Measurements from ENCODE around the gene ABHD13.

Gene ABHD13

DNA sequence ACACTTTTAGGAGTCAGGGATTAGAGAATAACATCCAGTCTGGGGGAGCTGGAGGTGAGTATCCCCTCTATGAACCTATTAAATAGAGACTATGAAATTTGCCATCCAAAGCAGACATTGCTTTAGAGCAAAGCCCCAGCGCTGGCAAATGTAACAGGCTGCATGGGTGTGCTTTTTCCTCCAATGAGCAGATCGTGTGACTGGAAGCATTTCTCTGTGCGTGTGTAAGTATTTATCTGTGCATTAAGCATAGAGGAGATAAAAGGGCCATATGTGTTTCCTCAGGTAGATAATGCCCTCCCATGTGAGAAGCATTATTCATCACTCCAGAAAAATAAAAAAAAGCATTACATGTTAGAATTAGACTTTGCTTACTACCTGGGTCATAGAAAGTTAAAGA is 52.2 kb downstream of the ABHD13 start:
- no peak for TF ChIP-seq CEBPB (IDR thresholded peaks at IDR 0.05)
- no peak for TF ChIP-seq EGR1 (IDR thresholded peaks at IDR 0.05)
- TF ChIP-seq EP300 (IDR thresholded peaks at IDR 0.05; ENCODE audit: borderline replicate concordance), result no peak
- no peak for TF ChIP-seq TCF12 (IDR thresholded peaks at IDR 0.05; ENCODE audit: low read depth)
- TF ChIP-seq, protein P1, sequence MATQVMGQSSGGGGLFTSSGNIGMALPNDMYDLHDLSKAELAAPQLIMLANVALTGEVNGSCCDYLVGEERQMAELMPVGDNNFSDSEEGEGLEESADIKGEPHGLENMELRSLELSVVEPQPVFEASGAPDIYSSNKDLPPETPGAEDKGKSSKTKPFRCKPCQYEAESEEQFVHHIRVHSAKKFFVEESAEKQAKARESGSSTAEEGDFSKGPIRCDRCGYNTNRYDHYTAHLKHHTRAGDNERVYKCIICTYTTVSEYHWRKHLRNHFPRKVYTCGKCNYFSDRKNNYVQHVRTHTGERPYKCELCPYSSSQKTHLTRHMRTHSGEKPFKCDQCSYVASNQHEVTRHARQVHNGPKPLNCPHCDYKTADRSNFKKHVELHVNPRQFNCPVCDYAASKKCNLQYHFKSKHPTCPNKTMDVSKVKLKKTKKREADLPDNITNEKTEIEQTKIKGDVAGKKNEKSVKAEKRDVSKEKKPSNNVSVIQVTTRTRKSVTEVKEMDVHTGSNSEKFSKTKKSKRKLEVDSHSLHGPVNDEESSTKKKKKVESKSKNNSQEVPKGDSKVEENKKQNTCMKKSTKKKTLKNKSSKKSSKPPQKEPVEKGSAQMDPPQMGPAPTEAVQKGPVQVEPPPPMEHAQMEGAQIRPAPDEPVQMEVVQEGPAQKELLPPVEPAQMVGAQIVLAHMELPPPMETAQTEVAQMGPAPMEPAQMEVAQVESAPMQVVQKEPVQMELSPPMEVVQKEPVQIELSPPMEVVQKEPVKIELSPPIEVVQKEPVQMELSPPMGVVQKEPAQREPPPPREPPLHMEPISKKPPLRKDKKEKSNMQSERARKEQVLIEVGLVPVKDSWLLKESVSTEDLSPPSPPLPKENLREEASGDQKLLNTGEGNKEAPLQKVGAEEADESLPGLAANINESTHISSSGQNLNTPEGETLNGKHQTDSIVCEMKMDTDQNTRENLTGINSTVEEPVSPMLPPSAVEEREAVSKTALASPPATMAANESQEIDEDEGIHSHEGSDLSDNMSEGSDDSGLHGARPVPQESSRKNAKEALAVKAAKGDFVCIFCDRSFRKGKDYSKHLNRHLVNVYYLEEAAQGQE (IDR thresholded peaks at IDR 0.05; ENCODE audit: low read depth), result no peak
- no peak for TF ChIP-seq ZBTB7A (IDR thresholded peaks at IDR 0.05; ENCODE audit: low read depth)
- TF ChIP-seq, protein P2, sequence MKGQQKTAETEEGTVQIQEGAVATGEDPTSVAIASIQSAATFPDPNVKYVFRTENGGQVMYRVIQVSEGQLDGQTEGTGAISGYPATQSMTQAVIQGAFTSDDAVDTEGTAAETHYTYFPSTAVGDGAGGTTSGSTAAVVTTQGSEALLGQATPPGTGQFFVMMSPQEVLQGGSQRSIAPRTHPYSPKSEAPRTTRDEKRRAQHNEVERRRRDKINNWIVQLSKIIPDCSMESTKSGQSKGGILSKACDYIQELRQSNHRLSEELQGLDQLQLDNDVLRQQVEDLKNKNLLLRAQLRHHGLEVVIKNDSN (IDR thresholded peaks at IDR 0.05), result no peak
- no peak for TF ChIP-seq TAF1 (IDR thresholded peaks at IDR 0.05; ENCODE audit: low read depth)
- no peak for TF ChIP-seq NFIC (IDR thresholded peaks at IDR 0.05)
- TF ChIP-seq YY1 (IDR thresholded peaks at IDR 0.05; ENCODE audit: low read depth), result no peak
- TF ChIP-seq TEAD4 (IDR thresholded peaks at IDR 0.05), result no peak
- no peak for TF ChIP-seq RAD21 (IDR thresholded peaks at IDR 0.05; ENCODE audit: low read depth)
- no peak for TF ChIP-seq FOXM1 (IDR thresholded peaks at IDR 0.05; ENCODE audit: borderline replicate concordance, low read depth)
- TF ChIP-seq MAX (IDR thresholded peaks at IDR 0.05), result no peak
- TF ChIP-seq CREB1 (IDR thresholded peaks at IDR 0.05; ENCODE audit: low read depth), result no peak

DNA sequence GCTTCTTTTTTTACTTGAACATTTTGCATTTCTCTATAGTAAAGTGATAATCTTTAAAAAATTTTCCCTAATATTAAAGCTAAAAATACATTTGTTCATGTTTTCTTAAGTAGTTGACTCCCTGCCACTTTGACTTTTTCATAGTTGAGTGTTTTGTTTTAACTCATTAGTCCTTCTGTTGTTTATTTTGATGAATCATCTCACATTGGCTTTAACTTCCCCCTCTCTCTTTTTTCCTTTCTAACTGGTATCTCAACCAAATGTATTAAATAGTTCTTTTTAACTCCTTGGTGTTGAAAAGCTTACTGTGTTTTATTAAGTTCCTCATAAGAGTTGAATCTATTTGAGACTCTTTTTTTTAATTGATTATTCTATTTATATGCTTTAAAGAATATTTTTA is 54.1 kb downstream of the ABHD13 start:
- TF ChIP-seq TAF1 (IDR thresholded peaks at IDR 0.05; ENCODE audit: low read depth) (no peak), TCF12 (IDR thresholded peaks at IDR 0.05; ENCODE audit: low read depth) (no peak), EP300 (IDR thresholded peaks at IDR 0.05; ENCODE audit: borderline replicate concordance) (no peak), YY1 (IDR thresholded peaks at IDR 0.05; ENCODE audit: low read depth) (no peak), CEBPB (IDR thresholded peaks at IDR 0.05) (no peak), RAD21 (IDR thresholded peaks at IDR 0.05; ENCODE audit: low read depth) (no peak), EGR1 (IDR thresholded peaks at IDR 0.05) (no peak), NFIC (IDR thresholded peaks at IDR 0.05) (no peak), MAX (IDR thresholded peaks at IDR 0.05) (no peak), ZBTB7A (IDR thresholded peaks at IDR 0.05; ENCODE audit: low read depth) (no peak), TEAD4 (IDR thresholded peaks at IDR 0.05) (no peak), FOXM1 (IDR thresholded peaks at IDR 0.05; ENCODE audit: borderline replicate concordance, low read depth) (no peak), CREB1 (IDR thresholded peaks at IDR 0.05; ENCODE audit: low read depth) (no peak)
- TF ChIP-seq, protein P1 (IDR thresholded peaks at IDR 0.05; ENCODE audit: low read depth), result no peak
- TF ChIP-seq, protein P2 (IDR thresholded peaks at IDR 0.05), result no peak

- TF ChIP-seq FOXM1 (IDR thresholded peaks at IDR 0.05; ENCODE audit: borderline replicate concordance, low read depth) (no peak), TAF1 (IDR thresholded peaks at IDR 0.05; ENCODE audit: low read depth) (no peak), YY1 (IDR thresholded peaks at IDR 0.05; ENCODE audit: low read depth) (no peak), ZBTB7A (IDR thresholded peaks at IDR 0.05; ENCODE audit: low read depth) (no peak), MAX (IDR thresholded peaks at IDR 0.05) (no peak), CREB1 (IDR thresholded peaks at IDR 0.05; ENCODE audit: low read depth) (no peak), CEBPB (IDR thresholded peaks at IDR 0.05) (no peak), TEAD4 (IDR thresholded peaks at IDR 0.05) (no peak), NFIC (IDR thresholded peaks at IDR 0.05) (no peak), EP300 (IDR thresholded peaks at IDR 0.05; ENCODE audit: borderline replicate concordance) (no peak), RAD21 (IDR thresholded peaks at IDR 0.05; ENCODE audit: low read depth) (no peak), TCF12 (IDR thresholded peaks at IDR 0.05; ENCODE audit: low read depth) (no peak), EGR1 (IDR thresholded peaks at IDR 0.05) (no peak)
These were observed 55.4 kb downstream of the ABHD13 start for GRCh38 chr13:108273429-108274118.

- no peak for TF ChIP-seq CEBPB (IDR thresholded peaks at IDR 0.05)
- TF ChIP-seq, protein P2 (IDR thresholded peaks at IDR 0.05), result no peak
- no peak for TF ChIP-seq ZBTB7A (IDR thresholded peaks at IDR 0.05; ENCODE audit: low read depth)
These were observed 56.5 kb downstream of the ABHD13 start for GRCh38 chr13:108274718-108275117.

- TF ChIP-seq NFIC (IDR thresholded peaks at IDR 0.05), result no peak
- no peak for TF ChIP-seq EP300 (IDR thresholded peaks at IDR 0.05; ENCODE audit: borderline replicate concordance)
- TF ChIP-seq, protein P2 (IDR thresholded peaks at IDR 0.05), result no peak
- no peak for TF ChIP-seq CREB1 (IDR thresholded peaks at IDR 0.05; ENCODE audit: low read depth)
- no peak for TF ChIP-seq EGR1 (IDR thresholded peaks at IDR 0.05)
- no peak for TF ChIP-seq RAD21 (IDR thresholded peaks at IDR 0.05; ENCODE audit: low read depth)
- TF ChIP-seq TCF12 (IDR thresholded peaks at IDR 0.05; ENCODE audit: low read depth), result no peak
- no peak for TF ChIP-seq CEBPB (IDR thresholded peaks at IDR 0.05)
These were observed 57.9 kb downstream of the ABHD13 start for GRCh38 chr13:108276060-108276459.
